Measurements from ENCODE around the gene ARHGEF19. TPM values are rescaled to one million over a fixed set of nuclear protein-coding genes. Genes with fewer than 3 reads are reported as not detected.

Gene ARHGEF19
- total RNA-seq, 1 experiment from 2014 or later = 21.1 TPM

- H3K27ac Mint-ChIP-seq = no peak overlapping the region
Measured at GRCh38 chr1:16183765-16184556, 28.5 kb downstream of the ARHGEF19 start.

More at GRCh38 chr1:16183765-16184556, 28.5 kb downstream of the ARHGEF19 start:
- H3K9ac ChIP-seq (ENCODE audit: extremely low read depth, insufficient read length, low read length) = no peak overlapping the region
- H3T11ph ChIP-seq (ENCODE audit: low read length) = no peak overlapping the region
- Mint-ChIP-seq H3K4me1 (peaks cover 12 to 15% of the 10 kb centered on the region in 2 experiments), H3K4me3 (no peak overlapping the region; a peak in 1 of 5 replicates), H3K27me3 (ENCODE audit: low read depth) (peaks cover 5% of the 10 kb centered on the region; the same call in 1 of the 2 replicates), H3K36me3 (ENCODE audit: insufficient read depth in 1 of 3, low read depth in 3 of 3) (no peaks in the 10 kb centered on the region), H3K9me3 (no peaks in the 10 kb centered on the region)
- H3K18ac ChIP-seq (ENCODE audit: insufficient read length, low read depth, low read length) = no peak overlapping the region
- no peak overlapping the region for H2BK5ac ChIP-seq (ENCODE audit: insufficient read length, low read length)
- no peak overlapping the region for H3K4me2 ChIP-seq (ENCODE audit: insufficient read depth, insufficient read length, low read length)
- no peaks in the 10 kb centered on the region for H3K4me1 ChIP-seq (ENCODE audit: insufficient read depth, low read length)
- H3K23me2 ChIP-seq (ENCODE audit: insufficient read length, low read depth, low read length, poor library complexity, severe bottlenecking) = no peaks in the 10 kb centered on the region
- DNase-seq = no peak
- H3K79me1 ChIP-seq (ENCODE audit: insufficient read depth, low read depth, low read length, poor library complexity, severe bottlenecking) = no peaks in the 10 kb centered on the region
- no peaks in the 10 kb centered on the region for H3K27me3 ChIP-seq (ENCODE audit: insufficient read depth, low read length)
- no peaks in the 10 kb centered on the region for H4K20me1 ChIP-seq (ENCODE audit: control insufficient read depth, insufficient read depth, insufficient read length)
- no peak overlapping the region for H3K14ac ChIP-seq (ENCODE audit: insufficient read depth, low read length)
- H3K9me3 ChIP-seq (ENCODE audit: control insufficient read depth, low read depth, low read length) = no peaks in the 10 kb centered on the region
- no peak overlapping the region for H3K4ac ChIP-seq (ENCODE audit: low read depth, low read length)
- WGBS (ENCODE audit: extremely low coverage, insufficient read length, low lambda C conversion rate) = no CpG with 5 or more reads among the region's 19 CpGs
- no peak overlapping the region for H3K56ac ChIP-seq (ENCODE audit: insufficient read length, low read depth, low read length)
- H4K5ac ChIP-seq (ENCODE audit: insufficient read length, low read depth, low read length) = no peak overlapping the region
- TF ChIP-seq CTCF (conservative IDR thresholded peaks at IDR 0.05) = no peak
- H3K79me2 ChIP-seq (ENCODE audit: insufficient read depth, low read length) = no peaks in the 10 kb centered on the region
- no peak overlapping the region for H2AFZ ChIP-seq (ENCODE audit: low read length)
- no peak overlapping the region for H2BK15ac ChIP-seq (ENCODE audit: low read depth, low read length)
- no peak overlapping the region for H4K8ac ChIP-seq (replicated peaks; ENCODE audit: insufficient read length, low read depth, low read length)
- H2AK5ac ChIP-seq (ENCODE audit: insufficient read length, low read length) = no peak overlapping the region
- no peak overlapping the region for H2BK12ac ChIP-seq (ENCODE audit: insufficient read length, low read depth, low read length)
- H3K27ac ChIP-seq (ENCODE audit: insufficient read length, low read depth, low read length) = no peak overlapping the region
- no peak overlapping the region for H3K23ac ChIP-seq (ENCODE audit: insufficient read length, low read depth, low read length)
- no peak overlapping the region for H2BK120ac ChIP-seq (ENCODE audit: low read depth, low read length, poor library complexity, severe bottlenecking)
- H4K91ac ChIP-seq (ENCODE audit: insufficient read length, low read depth, low read length) = no peak overlapping the region
- H2BK20ac ChIP-seq (ENCODE audit: low read depth, low read length, poor library complexity, severe bottlenecking) = no peak overlapping the region
